NCI-H446 treated with DMSO at 0.1 percent for 48 hours (cell line): ENCODE measurements around the gene TAF5.
"Not testable (repeated sequence)": the region's sequence is repeated elsewhere in the genome, so short reads cannot be mapped to it uniquely, and the experiment has no call there.

Source experiments
- DNase-seq: peaks from one replicate; lab custom pipeline; 2025; lab: John Stamatoyannopoulos, UW

Gene TAF5

DNA sequence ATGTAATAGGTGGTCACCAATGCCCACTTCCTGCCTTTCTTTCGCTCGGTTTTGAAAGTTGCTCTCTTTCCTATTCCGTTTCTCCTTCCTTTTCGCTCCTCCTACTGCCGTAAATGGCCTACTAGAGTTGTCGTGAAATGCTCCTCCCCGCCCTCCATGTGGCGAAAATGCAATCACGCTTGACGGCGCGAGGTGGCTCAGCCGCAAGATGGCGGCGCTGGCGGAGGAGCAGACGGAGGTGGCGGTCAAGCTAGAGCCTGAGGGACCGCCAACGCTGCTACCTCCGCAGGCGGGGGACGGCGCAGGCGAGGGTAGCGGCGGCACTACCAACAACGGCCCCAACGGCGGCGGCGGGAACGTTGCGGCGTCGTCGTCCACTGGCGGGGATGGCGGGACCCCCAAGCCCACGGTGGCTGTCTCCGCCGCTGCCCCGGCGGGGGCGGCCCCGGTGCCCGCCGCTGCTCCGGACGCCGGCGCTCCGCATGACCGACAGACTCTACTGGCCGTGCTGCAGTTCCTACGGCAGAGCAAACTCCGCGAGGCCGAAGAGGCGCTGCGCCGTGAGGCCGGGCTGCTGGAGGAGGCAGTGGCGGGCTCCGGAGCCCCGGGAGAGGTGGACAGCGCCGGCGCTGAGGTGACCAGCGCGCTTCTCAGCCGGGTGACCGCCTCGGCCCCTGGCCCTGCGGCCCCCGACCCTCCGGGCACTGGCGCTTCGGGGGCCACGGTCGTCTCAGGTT, at the start of gene TAF5:
Gene TAF5 (plus strand): TSS at position 195 of the 737 bp plus-strand sequence. CDS start 14 bp downstream, at position 209.
- DNase-seq: peak; percentile 85

DNA sequence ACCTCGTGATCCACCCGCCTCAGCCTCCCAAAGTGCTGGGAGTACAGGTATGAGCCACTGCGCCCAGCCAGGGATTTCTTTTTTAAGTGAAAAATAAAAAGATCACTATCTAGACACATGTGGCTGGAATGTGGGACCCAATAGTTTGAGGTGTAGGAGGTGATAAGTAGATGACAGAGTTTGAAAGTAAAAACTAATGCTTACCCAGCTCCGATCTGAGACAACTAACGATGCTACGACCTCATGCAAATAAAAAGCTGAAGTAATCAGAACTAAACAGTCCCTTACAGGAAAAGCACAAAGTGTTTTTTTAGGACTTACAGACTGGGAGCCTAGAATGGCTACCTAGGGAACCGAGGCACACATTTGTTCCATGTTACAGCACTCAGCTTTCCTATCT, 39.9 kb upstream of the TAF5 start:
- no peak for DNase-seq

DNA sequence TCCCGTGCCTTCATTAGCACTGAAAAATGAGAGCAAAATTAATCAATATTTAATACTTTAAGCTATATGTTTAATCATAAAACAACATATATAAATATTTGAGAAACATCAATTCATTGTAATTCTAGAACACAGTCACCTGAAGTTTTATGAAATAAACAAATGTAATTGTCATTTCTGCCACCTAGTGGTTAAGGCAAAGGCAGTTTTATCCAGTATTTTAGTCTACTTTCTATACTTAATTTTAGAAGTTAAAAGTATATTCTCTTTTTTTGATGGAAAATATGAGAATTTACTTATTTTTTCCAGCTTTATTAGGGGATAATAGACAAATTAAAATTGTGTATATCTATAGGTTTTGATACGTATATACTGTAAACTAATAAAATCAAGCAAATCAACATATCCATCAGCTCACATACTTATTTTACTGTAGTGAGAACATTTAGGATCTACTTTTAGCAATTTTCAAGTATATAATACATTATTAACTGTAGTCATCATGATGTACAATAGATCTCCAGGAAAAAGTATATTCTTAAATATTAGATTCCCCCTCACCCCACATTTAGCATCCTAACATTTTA, 33.7 kb upstream of the TAF5 start:
- no peak for DNase-seq

DNA sequence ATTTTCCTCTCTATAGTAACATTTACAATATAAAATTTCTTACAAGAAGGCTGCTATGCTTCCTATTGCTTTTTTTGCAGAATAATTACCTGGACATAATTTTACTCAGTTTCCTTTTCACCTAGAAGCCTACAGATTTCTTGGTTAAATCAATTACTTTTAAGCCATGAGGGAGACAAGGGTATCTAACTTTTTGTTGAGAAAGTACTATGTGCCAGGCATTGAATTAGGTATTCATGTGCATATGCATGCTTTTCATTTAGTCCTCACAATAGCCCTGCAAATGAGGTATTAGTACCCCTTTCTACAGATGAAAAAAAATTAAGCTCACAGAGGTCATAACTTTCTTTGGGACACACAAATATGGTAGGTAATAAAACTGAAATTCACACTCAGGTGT, 33.2 kb upstream of the TAF5 start:
- no peak for DNase-seq

DNA sequence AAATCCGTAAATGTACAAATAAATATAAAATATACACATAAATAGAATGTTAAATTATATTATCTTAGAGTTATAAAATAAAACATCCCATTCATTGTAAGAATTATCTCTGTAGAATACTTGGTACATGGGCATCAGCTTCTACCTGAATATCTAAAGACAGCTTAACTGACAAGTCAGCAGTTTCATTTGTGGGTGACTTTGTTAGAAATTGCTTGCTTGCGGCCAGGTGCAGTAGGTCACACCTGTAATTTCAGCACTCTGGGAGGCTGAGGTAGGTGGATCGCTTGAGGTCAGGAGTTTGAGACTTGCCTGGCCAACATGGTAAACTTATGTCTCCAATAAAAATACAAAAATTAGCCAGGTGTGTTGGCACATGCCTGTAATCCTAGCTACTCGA, 31.4 kb upstream of the TAF5 start:
- DNase-seq: no peak

DNA sequence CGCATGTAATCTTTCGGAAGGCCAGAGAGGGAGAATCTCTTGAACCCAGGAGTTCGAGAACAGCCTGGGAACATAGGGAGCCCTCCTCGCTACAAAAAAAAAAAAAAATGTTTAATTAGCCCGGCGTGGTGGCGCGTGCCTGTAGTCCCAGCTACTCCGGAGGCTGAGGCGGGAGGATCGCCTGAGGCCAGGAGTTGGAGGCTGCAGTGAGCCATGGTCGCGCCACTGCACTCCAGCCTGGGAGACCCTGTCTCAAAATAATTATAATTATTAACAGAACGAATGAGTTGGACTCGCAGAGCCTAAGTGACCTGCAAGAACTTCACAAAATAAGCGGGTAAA, 17.6 kb upstream of the TAF5 start:
- no peak for DNase-seq

DNA sequence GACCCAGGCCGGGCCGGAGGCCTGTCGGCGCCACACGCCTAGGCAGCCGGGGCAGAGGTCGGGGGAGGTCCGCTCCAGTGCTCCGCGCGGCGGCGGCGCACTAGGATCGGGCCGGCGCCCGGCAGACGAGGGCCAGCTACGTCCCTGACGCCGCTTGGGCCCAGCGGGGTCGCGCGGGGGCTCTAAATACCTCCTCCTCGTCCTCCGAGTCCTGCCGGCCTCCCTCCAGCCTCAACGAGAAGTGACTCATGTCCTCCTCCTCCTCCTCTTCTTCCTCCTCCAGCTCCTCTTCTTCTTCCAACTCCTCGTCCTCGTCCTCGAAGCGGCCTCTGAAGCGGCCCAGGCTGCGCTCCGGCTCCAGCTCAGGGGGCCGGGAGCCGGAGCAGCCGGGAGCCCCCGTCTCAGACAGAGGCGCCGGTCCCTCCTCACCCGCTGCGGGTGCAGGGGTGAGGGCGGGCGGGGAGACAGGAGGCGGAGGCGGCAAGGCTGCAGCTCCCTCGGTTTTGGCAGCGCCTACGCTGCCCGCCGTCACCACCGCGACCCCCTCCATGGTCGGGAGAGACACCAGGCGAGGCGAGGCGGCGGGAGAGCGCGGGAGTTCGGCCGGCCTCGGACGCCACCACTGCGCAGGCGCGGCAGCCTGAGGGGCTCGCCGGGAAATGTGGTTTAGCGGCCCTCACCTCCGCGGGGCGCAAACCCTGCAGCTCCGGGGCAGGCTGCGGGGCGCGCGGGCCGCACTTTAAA, 17.1 kb upstream of the TAF5 start, which contains the start of gene PCGF6:
Gene PCGF6 (minus strand): TSS at position 624 of the 744 bp plus-strand sequence. CDS start 74 bp downstream, at position 550.
- DNase-seq: peak; percentile 64

DNA sequence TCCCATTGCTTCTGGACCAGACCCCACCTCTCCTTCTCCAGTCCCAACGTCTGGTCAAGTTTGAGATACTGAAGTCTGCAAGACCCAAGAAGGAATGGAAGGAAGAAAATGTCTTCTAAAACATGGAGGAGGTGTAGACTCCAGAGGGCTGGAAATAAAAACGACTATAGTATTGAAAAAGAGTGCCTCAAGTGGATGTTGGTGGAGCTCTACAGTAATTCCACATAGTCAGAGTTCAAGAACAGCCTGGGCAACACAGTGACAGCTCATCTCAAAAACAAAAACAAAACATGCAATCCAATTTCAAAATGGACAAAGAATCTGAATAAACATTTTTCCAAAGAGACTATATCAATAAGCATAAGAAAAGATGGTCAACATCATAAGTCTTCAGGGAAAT, 14.5 kb upstream of the TAF5 start:
- no peak for DNase-seq

DNA sequence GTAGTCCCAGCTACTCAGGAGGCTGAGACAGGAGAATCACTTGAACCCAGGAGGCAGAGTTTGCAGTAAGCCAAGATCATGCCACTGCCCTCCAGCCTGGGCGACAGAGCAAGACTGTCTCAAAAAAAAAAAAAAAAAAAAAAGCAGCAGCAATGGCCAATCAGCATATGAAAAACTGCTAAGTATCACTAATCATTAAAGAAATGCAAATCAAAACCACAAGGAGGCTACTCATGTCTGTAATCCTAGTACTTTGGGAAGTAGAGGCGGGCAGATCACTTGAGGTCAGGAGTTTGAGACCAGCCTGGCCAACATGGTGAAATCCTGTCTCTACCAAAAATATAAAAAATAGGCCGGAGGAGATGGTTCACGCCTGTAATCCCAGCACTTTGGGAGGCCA, 13.2 kb upstream of the TAF5 start:
- not testable (repeated sequence) for DNase-seq

DNA sequence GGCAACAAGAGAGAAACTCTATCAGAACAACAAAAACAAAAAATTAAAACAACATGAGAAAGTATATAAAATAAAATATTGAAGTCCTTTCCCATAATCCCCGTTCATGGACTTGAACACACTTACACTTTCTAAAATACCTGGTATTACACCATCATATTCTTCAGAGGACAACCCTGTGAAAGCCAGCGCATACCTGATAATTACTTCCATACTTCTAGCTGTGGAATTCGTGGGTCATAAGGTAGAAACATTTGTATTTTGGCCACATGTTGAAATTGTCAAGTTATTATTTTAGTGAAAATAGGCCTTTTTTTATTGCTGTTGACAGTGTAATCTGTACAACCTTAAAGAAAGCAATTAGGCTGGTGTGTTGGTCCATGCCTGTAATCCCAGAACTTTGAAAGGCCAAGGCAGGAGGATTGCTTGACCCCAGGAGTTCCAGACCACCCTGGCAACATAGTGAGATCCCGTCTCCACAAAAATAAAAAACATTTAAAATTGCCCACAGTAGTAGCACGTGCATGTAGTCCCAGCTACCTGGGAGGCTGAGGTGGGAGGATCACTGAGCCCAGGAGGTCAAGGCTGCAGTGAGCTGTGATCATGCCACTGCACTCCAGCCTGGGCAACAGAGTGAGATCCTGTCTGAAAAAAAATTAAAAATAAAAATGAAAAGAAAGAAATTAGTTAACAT, 11.7 kb upstream of the TAF5 start:
- no peak for DNase-seq

DNA sequence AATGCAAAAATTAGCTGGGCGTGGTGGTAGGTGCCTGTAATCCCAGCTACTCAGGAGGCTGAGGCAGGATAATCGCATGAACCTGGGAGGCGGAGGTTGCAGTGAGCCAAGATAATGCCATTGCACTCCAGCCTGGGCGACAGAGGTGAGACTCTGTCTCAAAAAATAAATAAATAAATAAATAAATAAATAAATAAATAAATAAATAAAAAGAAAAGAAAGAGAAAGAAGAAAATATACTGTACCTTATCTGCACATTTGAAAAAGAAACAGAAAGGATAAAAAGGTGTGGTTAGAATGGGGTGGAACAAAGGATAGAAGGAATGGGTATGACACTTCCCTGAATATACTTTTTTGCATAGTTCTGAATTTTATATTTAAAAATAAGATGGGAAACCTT, 8.3 kb upstream of the TAF5 start:
- not testable (repeated sequence) for DNase-seq

DNA sequence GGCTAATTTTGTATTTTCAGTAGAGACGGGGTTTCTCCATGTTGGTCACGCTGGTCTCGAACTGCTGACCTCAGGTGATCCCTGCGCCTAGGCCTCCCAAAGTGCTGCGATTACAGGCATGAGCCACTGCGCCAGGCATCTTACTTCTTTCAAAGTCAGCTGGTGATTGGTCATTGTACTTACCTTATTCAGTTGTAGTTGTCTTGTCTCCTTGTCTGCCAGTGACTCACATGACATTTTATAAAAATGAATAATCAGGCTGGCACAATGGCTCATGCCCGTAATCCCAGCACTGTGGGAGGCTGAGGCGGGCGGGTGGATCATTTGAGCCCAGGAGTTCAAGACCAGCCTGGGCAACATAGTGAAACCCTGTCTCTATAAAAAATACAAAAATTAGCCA, 7.0 kb upstream of the TAF5 start:
- not testable (repeated sequence) for DNase-seq

DNA sequence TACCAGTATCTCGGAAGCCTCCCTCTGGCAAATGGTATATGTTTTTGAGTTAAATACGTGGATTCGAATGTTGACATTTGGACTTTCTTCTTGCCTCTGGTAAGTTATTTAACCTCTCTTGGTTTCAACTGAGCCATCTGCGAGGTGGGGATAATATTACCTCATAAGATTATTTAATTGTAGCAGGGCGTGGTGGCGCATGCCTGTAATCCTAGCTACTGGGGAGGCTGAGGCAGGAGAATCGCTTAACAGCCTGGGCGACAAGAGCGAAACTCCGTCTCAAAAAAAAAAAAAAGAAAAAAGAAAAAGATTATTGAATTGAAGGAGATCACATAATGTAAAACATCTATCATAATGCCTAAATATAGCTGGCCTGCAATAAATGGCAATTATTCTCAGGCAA, 396 bp upstream of the TAF5 start:
- no peak for DNase-seq

DNA sequence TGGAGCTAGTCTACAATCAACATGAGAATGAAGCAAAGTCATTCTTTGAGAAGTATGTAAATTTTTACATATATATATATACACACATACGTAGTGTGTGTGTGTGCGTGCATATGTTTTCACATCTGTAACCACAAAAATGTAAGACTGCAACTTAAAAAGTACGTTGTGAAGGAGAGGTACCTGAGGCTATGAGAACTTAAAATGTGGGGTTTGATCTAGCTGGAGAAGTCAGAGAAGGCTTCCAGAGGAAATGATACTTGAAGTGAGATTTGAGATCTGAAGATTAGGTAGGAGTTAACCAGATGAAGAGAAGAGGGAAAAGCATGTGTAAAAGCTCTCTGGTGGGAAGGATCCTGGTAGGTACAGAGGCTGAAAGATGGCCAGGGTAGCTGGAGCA, 5.8 kb downstream of the TAF5 start:
- no peak for DNase-seq

DNA sequence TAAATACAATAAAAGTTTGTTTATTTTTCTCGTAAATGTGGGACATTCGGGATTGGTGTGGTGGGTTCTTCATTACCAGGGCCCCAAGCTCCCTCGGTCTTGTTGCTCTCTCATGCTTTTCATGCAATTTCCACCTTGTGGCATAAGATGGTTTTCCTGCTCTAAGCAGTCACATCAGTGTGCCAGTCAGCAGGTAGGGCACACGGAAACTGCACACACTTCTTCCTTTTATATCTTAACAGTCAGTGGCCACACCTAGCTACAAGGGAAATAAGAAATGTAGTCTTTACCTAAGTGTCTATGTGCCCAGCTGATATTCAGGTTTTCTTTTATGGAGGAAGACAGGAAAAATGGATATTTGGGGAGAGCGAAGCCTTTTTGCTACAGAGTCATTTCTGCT, 6.5 kb downstream of the TAF5 start:
- DNase-seq: no peak

DNA sequence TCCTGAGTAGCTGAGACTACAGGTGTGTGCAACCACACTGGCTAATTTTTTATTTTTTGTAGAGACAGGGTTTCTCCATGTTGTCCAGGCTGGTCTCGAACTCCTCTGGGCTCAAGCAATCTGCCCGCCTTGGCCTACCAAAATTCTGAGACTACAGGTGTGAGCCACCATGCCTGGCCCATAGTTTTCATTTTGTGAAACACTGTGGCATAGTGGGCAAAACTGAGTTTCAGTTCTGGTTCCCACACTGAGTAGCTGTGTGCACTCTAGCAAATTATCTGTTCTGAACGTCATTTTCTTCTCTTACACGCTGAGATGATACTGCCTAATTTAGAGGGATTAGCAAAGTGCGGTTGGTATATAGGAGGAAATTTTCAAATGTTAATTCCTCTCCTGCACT, 15.0 kb downstream of the TAF5 start:
- no peak for DNase-seq

DNA sequence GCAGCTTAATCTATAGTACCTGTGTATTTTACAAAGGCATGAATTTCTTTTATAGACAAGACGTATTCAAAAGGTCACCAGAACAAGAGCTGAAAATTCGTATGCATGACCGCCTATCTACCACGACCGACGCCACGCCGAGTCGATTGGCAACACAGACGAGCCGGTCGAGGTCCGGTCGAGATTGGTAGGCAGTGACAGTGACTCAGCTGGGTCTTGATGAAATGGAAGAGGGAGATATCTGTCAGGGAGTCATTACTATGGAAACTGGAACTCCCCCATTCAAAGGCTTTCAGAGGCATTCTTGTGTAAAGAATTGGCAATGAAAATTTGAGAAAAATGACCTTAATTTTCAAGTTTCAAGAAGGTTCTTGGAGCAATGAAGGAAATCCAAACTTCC, 26.4 kb downstream of the TAF5 start:
- no peak for DNase-seq

DNA sequence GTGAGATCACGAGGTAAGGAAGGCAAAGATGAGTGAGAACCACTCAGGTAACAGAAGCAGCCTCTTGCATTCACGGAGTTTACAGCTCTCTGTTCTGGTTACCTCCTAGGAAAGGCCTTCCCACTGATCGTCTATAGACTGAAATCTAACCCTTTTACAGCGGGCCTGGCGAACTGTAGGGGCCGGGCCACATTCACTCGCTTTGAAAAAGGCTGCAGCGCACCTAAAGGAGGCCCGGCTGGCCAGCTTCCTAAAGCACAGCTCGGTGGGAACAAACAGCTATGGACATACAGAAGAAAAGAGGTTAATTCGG, 27.9 kb downstream of the TAF5 start:
- no peak for DNase-seq

DNA sequence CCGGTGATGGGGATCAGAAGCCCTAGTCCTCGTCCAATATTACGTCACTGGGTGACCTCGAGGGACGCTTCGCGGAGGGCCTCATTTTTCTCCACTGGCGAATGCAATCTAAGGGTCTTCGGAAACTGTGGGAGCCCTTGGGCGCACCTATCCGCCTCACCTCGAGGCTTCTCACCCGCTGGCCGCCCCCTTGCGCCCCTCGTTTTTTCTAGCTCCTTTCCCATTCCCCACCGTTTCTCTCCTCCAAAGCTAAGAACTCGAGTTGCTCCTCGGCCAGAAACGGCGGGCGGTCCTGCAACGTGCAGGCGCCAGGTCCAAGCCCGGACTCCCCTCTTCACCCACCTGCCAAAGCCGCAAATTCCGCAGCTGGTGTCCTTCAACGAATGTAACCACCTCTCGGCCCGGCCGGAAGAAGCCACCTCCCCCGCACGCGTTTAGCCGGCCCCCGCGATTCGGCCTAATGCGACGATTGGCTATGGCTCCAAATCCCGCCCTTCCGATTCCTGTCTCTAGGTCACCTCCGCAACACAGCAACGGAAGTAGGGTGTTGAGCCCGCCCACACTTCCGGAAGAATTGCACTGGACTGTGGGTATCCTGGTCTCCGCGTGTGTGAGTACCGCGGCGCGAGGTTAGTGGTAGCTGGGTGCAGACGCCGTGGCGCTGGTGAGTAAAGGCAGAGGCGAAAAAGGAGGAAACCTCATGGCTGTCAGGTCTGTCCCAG, 28.5 kb downstream of the TAF5 start, which contains the start of the genes ATP5MK and PDCD11:
Gene ATP5MK (minus strand): TSS at position 409 of the 722 bp plus-strand sequence. CDS start 4,018 bp downstream, outside the sequence.
Gene PDCD11 (plus strand): TSS at position 560 of the 722 bp plus-strand sequence. CDS start 1,801 bp downstream, outside the sequence.
- DNase-seq: peak; percentile 83

DNA sequence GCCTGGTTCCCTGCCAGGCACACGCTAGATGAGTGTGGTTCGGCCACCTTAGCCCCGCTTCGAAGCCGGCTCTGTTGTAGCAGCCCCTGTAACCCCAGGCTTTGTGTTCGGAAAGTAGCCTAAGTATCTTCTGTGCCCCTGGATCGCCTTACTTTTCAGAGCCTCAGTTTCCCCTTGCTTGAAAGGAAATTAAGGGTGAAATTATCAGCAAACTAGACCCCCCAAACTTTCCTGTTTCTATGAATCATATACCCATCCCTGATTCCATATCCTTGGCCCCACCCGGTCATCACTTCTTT, 29.0 kb downstream of the TAF5 start:
- no peak for DNase-seq

DNA sequence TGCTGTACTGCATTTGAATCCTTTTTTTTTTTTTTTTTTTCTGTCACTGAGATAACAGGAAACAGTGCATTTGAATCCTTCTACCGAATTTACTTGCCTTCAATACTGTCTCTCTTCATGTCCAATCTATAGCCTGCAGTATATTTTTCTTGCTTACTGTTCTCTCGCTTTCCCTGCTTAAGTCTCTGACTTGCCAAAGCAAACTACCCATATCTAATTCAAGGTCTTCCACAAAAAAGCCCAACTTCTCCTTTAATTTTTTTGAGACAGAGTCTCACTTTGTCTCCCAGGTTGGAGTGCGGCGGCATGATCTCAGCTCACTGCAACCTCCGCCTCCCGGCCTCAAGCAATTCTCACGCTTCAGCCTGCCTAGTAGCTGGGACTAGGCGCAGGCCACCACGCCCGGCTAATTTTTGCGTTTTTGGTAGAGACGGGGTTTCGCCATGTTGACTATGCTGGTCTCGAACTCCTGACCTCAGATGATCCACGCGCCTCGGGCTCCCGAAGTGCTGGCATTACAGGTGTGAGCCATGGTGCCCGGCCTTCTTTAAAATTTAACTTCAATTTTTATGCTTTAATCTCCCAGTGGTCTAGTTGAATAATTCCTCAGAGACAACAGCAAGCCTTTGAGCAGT, 29.5 kb downstream of the TAF5 start:
- DNase-seq: no peak

DNA sequence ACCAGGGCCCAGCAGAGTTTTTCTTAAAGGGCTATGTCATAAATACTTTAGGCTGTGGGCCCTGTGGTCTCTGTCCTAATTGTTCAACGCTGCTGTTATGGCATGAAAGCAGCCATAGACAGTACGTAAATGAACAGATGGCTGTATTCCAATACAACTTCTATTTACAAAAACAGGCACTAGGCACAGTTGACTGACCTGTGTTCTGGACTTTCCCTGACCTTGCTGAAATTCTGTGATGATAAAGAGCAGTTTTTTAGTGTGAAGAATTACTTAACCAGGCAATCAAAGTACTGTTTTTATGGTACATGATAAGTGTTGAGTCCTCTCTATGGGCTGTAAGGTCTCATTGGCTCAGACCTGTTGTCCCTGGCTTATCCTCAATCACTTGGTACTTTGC, 45.8 kb downstream of the TAF5 start:
- no peak for DNase-seq
